HG03095 (cell line): Measurements from ENCODE around the gene BRD1.
"Not testable (repeated sequence)": the region's sequence is repeated elsewhere in the genome, so short reads cannot be mapped to it uniquely, and the experiment has no call there.

Experiments used
- ATAC-seq: cut with Tn5 transposase; IDR thresholded peaks from one replicate; pipeline ENCODE4 v1.9.1; 2021; ENCODE audit warnings: moderate library complexity; ENCODE audit not compliant: unreplicated experiment

BRD1 gene

GRCh38 chr22:49853981-49854831 lies 26.5 kb upstream of the BRD1 start:
- peak; percentile 17 for ATAC-seq

DNA sequence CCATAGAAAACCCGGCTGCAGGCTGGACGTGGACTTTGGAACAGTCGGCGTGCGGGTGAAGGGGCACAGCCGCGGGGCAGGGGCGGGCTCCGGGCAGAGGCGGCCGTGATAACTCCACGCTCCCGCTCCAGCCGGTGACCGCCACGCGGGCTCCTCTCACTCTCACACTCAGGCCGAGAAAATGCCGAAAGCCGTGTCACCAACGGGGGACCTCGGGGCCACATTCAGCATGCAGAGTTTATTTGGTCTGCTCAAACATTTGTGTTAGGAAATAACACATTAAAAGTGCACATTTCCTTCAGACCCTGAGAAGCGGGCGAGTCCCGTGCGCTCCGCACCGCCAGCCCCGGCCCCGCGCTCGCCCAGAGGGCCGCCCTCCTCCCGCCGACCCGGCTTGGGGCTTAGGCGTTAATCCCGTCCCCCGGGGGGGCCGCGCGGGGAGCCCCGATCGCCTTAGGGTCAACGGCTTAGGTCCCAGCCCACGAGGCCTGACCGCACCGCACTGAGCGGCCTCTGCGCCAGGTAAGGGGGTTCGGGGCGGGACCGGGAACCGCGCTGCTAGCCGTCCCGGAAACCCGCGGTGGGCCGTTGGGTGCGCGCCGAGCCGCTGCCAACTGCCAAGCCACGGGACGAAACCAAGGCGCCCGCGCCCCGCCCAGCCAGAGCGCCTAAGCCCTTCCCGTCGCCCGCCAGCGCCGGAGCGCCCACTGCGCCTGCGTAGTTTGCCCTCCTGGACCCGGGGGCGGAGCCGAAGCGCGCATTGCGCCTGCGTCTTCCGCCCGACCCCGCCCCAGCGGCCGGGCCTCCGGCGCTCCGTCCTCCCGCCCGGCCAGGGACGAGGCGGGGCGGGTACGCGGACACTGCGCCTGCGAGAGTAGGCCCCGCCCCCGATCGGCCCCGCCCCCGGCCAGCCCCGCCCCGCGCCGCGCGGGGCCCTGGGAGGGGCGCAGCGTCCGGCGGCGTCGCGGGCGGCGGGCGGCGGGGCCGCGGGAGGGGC lies 25.5 kb upstream of the BRD1 start, which contains the start of gene ZBED4:
TSS of gene ZBED4 (plus strand) at position 947 of the 997 bp plus-strand sequence. CDS start 29,819 bp downstream, outside the sequence.
- ATAC-seq: peak; percentile 51

- ATAC-seq: not testable (repeated sequence)
These were observed 24.9 kb upstream of the BRD1 start for GRCh38 chr22:49852568-49852897.

DNA sequence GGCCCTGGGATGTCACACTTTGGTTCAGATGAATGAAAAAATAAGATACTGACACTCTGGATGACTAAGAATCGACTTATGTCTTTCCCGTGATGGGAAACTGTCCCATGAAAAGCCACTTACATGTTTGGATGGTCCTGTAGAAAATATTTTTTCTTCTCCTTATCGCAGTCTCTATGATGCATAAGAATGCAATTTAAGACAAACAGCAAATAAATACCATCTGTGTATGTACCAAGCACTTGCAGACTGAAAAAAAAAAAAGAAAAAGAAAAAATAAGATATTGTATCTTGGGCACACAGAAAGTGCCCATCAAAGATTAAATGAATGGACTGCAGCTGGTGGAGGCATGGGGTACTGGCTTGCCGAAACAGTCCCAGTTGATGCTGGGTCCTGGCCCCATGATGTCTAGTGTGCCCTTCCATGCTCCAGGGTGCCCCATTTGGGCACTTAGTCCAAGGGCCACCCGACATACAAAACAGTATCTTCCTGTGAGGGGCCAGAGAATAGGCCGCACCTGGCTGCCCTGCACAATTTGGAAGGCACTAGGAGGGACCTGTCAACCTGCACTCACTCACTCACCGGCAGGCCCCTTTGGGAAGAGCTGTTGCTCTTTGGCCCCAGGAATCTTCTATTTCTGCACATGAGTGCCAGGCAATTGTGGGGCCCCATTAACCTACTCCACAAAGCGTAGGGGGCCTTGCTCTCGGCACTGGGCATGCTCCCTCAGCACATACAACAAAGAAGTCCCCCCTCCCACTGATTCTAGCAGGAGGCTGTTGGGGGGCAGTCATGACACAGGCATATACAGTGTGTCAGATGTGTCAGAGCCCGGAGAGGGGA lies 23.5 kb upstream of the BRD1 start:
- no peak for ATAC-seq

GRCh38 chr22:49850021-49850911 lies 22.6 kb upstream of the BRD1 start:
- ATAC-seq: no peak

DNA sequence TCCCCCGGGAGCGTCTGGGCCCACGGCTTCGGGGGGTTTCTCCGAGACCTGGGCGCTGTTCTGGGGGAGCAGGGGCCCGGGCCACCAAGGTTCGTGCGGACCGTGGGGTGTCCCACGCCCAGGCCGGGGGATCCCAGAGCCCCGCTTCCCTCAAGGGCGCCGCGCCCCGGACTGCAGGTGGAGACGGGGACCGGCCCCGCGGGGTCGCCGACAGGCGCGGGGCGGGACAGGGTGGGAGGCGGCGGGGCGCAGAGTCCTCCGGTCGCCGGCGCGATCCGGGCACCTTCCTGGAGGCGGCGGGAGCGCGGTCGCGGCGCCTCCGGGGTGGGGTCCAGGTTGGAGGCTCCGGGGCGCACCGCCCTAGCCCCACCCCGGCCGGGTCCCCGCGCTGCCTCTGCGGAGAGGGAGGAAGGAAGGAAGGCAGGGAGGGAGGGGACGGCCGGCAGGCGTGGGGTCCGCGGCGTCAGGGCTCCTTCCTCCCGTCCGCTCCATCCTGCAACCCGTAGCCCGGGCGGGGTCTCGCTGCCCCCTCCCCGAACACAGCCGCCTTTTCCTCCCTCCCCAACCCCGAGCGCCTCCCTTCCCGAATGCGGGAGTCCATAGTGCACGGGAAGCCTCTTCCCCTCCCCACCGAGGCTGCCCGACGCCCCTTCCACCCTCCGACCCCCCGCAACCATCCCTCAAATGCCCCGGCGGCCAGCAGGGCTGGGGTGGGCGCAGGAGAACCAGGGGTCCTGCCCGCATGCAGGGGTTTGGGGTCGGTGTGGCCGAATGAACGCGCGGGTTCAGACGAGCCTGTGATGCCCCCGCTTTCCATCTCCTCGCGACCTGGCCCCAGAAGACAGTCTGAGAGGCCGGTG lies 21.7 kb upstream of the BRD1 start:
- ATAC-seq: no peak

DNA sequence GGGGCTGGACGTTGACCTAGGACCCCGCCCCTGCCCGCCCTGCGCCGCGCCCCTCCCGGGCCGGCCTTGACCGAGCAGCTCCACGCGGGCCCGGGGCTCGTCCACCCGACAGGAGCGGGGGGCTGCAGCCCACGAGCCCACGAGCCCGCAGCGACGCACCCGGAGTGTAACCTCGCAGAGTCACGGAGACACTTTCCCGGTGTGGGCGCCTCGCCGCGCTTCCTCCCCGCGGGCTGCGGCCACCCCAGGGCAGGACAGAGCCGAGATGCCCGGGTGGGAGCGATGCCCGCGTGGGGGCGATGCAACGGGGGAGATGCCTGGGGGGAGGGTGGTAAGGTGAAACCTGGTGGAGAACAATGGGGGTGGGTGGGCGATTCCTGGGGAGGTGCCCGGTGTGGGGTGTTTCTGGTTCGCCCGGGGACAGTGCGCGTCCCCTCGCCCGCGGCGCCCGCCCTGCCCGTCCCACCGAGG lies 21.1 kb upstream of the BRD1 start:
- ATAC-seq: no peak

GRCh38 chr22:49847751-49848689 lies 20.3 kb upstream of the BRD1 start:
- no peak for ATAC-seq

- no peak for ATAC-seq
These were observed 18.2 kb upstream of the BRD1 start for GRCh38 chr22:49845666-49846459.

- ATAC-seq: no peak
These were observed 17.6 kb upstream of the BRD1 start for GRCh38 chr22:49845241-49845640.

GRCh38 chr22:49838771-49839717 lies 11.4 kb upstream of the BRD1 start:
- ATAC-seq: peak; percentile 65

DNA sequence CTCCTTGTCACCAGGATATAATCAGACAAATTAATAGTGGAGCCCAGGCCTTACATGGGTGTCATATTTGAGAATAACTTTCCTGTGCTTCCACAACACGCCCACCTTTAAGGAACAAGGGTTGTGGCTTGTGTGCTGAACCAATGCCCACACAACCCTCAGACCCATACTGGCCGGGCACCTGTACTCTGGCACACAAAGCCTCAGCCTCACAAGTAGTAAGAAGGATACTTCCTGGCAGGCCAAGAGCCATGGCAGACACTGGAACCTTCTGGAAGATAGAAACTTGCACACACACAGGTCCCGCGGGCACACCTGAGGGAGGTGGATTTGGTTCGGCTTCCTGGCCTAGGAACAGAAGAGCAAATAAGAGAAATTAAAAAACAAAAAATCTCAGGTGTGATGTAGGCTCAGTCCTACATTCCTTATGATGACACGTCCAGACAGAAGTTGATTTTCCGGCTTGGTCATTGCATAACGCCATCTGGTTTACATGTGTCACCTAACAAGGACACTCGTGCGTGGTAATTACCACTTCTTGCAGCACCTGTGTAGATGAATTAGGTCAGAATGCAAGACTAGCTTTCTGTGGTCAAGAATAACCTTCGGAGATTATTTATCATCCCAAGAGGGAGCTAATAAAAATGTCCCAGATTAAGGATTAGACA lies 5.8 kb upstream of the BRD1 start:
- no peak for ATAC-seq

- no peak for ATAC-seq
These were observed 1.6 kb upstream of the BRD1 start for GRCh38 chr22:49829044-49829853.

- no peak for ATAC-seq
These were observed 909 bp upstream of the BRD1 start for GRCh38 chr22:49828599-49828965.
